Endothelial cell of umbilical vein (primary cell): Measurements from ENCODE around the gene CROCC. TPM values are rescaled to one million over a fixed set of nuclear protein-coding genes. Genes with fewer than 3 reads are reported as not detected.
A peak's percentile ranks its signal among the peaks of the same experiment; 100 is the strongest.
"Not testable (repeated sequence)": the region's sequence is repeated elsewhere in the genome, so short reads cannot be mapped to it uniquely, and the experiment has no call there.

Source experiments
- BruUV-seq: library from RNA; stranded (reverse); fragments of 400-500 nt; replicated peaks from 2 replicates; lab custom pipeline; 2021; lab: Mats Ljungman, UMichigan
- CTCF ChIA-PET: fragments of 300-600, 350-600 bp; sonication (Branson Sonifier 250); formaldehyde crosslinking; loops from one replicate; lab custom pipeline; 2021; ENCODE audit warnings: antibody characterized with exemption, inconsistent platforms; lab: Charles Lee
- POLR2A ChIA-PET: fragments of 300-600, 350-600 bp; sonication (Branson Sonifier 250); formaldehyde crosslinking; loops from one replicate; lab custom pipeline; 2021; ENCODE audit warnings: antibody characterized with exemption, inconsistent platforms; lab: Charles Lee
- DNase-seq: peaks from one replicate; pipeline ENCODE4 v3.0.0-alpha.2; 2011; ENCODE audit warnings: low read depth, low spot score
- FAIRE-seq: peaks from 2 replicates; lab custom pipeline; 2011; peaks lifted over from hg19 to GRCh38; lab: Jason Lieb, UNC
- H2AFZ ChIP-seq: 2 replicates; pipeline ENCODE4 v1.6.0; 2012; ENCODE audit warnings: low read depth, low read length, control low read depth, inconsistent platforms
- H3K27ac ChIP-seq: 2 replicates; pipeline ENCODE4 v1.5.1; 2011; ENCODE audit warnings: low read depth, mild to moderate bottlenecking, control low read depth, low read length, moderate library complexity; ENCODE audit not compliant: insufficient read depth
- H3K27me3 ChIP-seq, 2 experiments: 2 replicates each; pipeline versions ENCODE4 v1.6.0 to v1.6.1; 2011; ENCODE audit warnings: low read length in 2 of 2, mixed read lengths in 1 of 2; ENCODE audit not compliant: control insufficient read depth in 2 of 2, insufficient read depth in 2 of 2
- H3K36me3 ChIP-seq, 2 experiments: 2 replicates in 1 of 2; 3 replicates in 1 of 2; pipeline ENCODE4 v1.5.1; 2011; ENCODE audit warnings: low read length in 2 of 2, mild to moderate bottlenecking in 1 of 2, moderate library complexity in 1 of 2; ENCODE audit not compliant: control insufficient read depth in 2 of 2, insufficient read depth in 2 of 2; ENCODE audit errors: extremely low read depth in 1 of 2
- H3K4me1 ChIP-seq: 3 replicates; pipeline ENCODE4 v1.5.1; 2011; ENCODE audit warnings: mild to moderate bottlenecking, low read length; ENCODE audit not compliant: control insufficient read depth, insufficient read depth; ENCODE audit errors: extremely low read depth
- H3K4me2 ChIP-seq: 2 replicates; pipeline ENCODE4 v1.6.1; 2011; ENCODE audit warnings: low read length, control low read depth, mixed read lengths; ENCODE audit not compliant: insufficient read depth
- H3K4me3 ChIP-seq, 3 experiments: fragments of 200-600 bp in 1 of 3; sonication (generic), shearing (Covaris generic) in 1 of 3; replicated peaks in 1 of 3; 2 replicates each; pipeline ENCODE4 v1.5.1; 2011 to 2016; ENCODE audit warnings: control low read depth in 3 of 3, low read length in 3 of 3, mild to moderate bottlenecking in 2 of 3, inconsistent platforms in 1 of 3, low read depth in 1 of 3, moderate library complexity in 1 of 3; ENCODE audit not compliant: insufficient read depth in 1 of 3
- H3K79me2 ChIP-seq: 2 replicates; pipeline ENCODE4 v1.6.0; 2012; ENCODE audit warnings: low read length, inconsistent platforms; ENCODE audit not compliant: control insufficient read depth, insufficient read depth
- H3K9ac ChIP-seq: replicated peaks from 2 replicates; pipeline ENCODE3; 2011; ENCODE audit warnings: low read length, control low read depth; ENCODE audit not compliant: insufficient read depth; ENCODE audit errors: extremely low read depth
- H3K9me1 ChIP-seq: replicated peaks from 3 replicates; pipeline ENCODE4 v1.6.0; 2011; ENCODE audit warnings: mild to moderate bottlenecking, low read length; ENCODE audit not compliant: control insufficient read depth, insufficient read depth; ENCODE audit errors: extremely low read depth
- H3K9me3 ChIP-seq: replicated peaks from 2 replicates; pipeline ENCODE4 v1.5.1; 2012; ENCODE audit warnings: low read length, inconsistent platforms; ENCODE audit not compliant: control insufficient read depth, insufficient read depth
- H4K20me1 ChIP-seq: replicated peaks from 2 replicates; pipeline ENCODE3; 2011; ENCODE audit warnings: mild to moderate bottlenecking, low read length; ENCODE audit not compliant: control insufficient read depth, insufficient read depth; ENCODE audit errors: extremely low read depth
- dilution Hi-C: fragments of 300-500 bp; cut with MboI; formaldehyde crosslinking; loops from one replicate; pipeline ENCODE4 v1.15.0; 2019; ENCODE audit warnings: low sequenced_read_pairs; ENCODE audit not compliant: extremely low pct_ligation_motif_present
- intact Hi-C: fragments of 100-400 bp; cut with micrococcal nuclease; formaldehyde crosslinking; loops from one replicate; pipeline ENCODE4 v1.10.0; 2022
- polyA plus RNA-seq, 4 experiments: library from polyadenylated mRNA; depleted of rRNA in 3 of 4; stranded (reverse) in 3 of 4; unstranded in 1 of 4; fragments of >200 nt; gene quantifications; 2 replicates each; pipeline versions ENCODE4 v1.2.1 to v1.2.3, GENCODE V29; 2011 to 2012; ENCODE audit warnings: missing spikeins in 1 of 4
- total RNA-seq: library from RNA; stranded (reverse); gene quantifications from 2 replicates; pipeline ENCODE4 v1.2.3, GENCODE V29; 2021

CROCC gene
- total and polyA plus RNA-seq, 2 donors (not counting 3 experiments of a cell fraction or from before 2014, with no cell fraction given), result 18.3 to 35.5 TPM

GRCh38 chr1:16931206-16931934, 9.6 kb downstream of the CROCC start:
- intact Hi-C loops, H2AFZ ChIP-seq, POLR2A ChIA-PET, H3K36me3 ChIP-seq, DNase-seq, H3K4me1 ChIP-seq, H3K27me3 ChIP-seq, H3K4me2 ChIP-seq, H4K20me1 ChIP-seq, H3K9ac ChIP-seq, H3K4me3 ChIP-seq, H3K79me2 ChIP-seq, H3K27ac ChIP-seq, H3K9me3 ChIP-seq, CTCF ChIA-PET, dilution Hi-C loops, H3K9me1 ChIP-seq, BruUV-seq: not testable (repeated sequence)
- peak; percentile 26 for FAIRE-seq

DNA sequence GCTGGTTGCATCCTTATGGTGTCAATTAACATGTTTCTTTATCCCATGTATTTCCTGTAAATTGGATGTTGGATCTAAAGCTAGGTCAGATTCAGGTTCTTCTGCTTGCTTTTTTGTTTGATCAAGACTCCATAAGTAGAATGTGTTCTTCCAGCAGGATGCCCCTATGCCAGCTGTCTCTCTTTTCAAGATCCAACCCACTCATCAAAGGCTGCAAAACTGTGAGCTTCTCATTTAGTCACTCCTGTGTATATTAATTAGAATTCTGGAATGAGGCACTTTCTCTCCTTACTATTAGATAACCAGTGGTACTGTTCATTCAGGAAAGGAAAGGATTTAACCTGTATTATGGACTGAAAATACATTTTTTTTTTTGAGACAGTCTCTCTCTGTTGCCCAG, 12.2 kb downstream of the CROCC start:
- POLR2A ChIA-PET, H2AFZ ChIP-seq, H3K4me3 ChIP-seq, BruUV-seq, DNase-seq, H3K27ac ChIP-seq, H3K4me1 ChIP-seq, H3K9ac ChIP-seq, H3K79me2 ChIP-seq, H3K4me2 ChIP-seq, H3K36me3 ChIP-seq, dilution Hi-C loops, H3K9me1 ChIP-seq, H3K9me3 ChIP-seq, intact Hi-C loops, H4K20me1 ChIP-seq, H3K27me3 ChIP-seq: not testable (repeated sequence)
- FAIRE-seq, result peak; percentile 75
- CTCF ChIA-PET, result interaction anchor here (0.9 to 1.1 kb wide), 2 partner anchors 9 to 99 kb away, joined by 3 to 4 read pairs; no protein-coding TSS in a partner anchor

- DNase-seq, H3K9me1 ChIP-seq, FAIRE-seq, dilution Hi-C loops, H3K4me1 ChIP-seq, intact Hi-C loops, H3K9ac ChIP-seq, H2AFZ ChIP-seq, H3K79me2 ChIP-seq, H4K20me1 ChIP-seq, H3K36me3 ChIP-seq, H3K27ac ChIP-seq, POLR2A ChIA-PET, H3K4me2 ChIP-seq, H3K9me3 ChIP-seq, BruUV-seq, H3K4me3 ChIP-seq, H3K27me3 ChIP-seq: not testable (repeated sequence)
- CTCF ChIA-PET, result interaction anchor here (1.4 to 1.5 kb wide), 2 partner anchors 21 to 316 kb away, joined by 3 to 5 read pairs; no protein-coding TSS in a partner anchor
These were observed 14.8 kb downstream of the CROCC start for GRCh38 chr1:16936580-16936979.
